GM21825 (cell line): Measurements from ENCODE around the gene PSMB10.

ENCODE experiments used
- ATAC-seq: cut with Tn5 transposase; IDR thresholded peaks from one replicate; pipeline ENCODE4 v1.9.1; 2021; ENCODE audit warnings: mild to moderate bottlenecking, moderate library complexity; ENCODE audit not compliant: unreplicated experiment

The PSMB10 gene

DNA sequence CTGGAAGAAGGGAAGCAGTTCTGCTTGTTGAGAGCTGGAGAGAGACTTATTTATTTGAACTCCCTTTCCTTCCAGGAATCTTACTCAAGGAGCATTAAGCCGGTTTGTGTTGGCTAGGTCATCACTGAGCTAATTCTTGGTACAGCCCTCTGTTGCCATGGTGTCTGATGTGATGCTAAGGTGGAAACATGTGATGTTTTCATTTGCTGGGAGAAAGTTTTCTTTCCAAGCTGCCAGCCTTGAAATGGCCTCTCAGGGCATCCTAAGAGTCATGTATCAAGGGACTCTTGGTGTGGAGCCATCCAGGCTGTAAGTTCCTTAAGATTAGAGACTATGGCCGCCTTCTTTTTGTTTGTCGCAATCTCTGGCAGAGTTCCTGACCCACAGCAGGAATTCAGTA lies 39.4 kb downstream of the PSMB10 start:
- ATAC-seq, result no peak

- peak; percentile 20 for ATAC-seq
Measured at GRCh38 chr16:67893743-67894399, 42.8 kb downstream of the PSMB10 start.

DNA sequence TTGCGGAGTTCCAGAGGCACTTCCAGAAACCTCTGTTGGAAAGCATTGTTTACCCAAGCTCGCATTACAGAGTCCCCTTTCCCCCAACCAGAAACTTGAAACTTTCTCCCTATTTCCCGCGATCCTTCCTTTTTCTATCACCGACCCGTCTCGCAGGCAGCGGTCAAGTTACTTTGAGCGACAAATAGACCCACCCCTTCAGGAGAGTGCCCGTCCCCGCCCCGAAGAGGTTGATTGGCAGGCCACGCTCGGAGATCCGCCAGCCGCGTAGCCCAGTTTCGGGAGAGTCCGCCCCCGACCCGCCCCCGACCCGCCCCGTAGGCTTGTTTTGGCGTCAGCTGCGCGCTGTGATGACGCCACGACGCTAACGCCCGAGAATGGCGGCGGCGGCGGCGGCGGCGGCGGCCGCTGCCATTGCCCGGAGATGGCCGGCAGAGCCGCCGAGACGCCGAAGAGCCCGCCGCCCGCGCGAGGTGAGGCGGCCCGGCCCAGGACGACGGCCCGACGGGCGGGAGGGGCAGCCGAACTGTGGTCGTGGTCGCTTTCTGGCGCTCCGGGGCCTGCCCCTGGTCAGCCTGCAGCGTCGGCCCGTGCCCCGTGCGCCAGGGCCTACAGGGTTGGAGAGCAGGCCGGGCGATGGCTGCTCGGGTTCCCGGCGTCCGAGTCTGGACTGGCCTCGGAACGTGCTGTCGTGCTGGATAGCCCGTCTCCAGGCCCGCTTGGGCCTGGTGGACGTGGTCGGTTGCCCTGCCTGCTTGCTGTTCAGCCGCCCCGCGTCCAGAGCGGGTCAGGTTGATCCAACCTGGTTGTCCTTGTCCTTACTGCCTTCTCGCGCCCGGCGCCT lies 43.5 kb downstream of the PSMB10 start, which contains the start of gene PSKH1:
Gene PSKH1, plus strand, starts transcription at position 356 of the 844 bp plus-strand sequence. CDS start 15,496 bp downstream, outside the sequence.
- peak; percentile 92 for ATAC-seq

DNA sequence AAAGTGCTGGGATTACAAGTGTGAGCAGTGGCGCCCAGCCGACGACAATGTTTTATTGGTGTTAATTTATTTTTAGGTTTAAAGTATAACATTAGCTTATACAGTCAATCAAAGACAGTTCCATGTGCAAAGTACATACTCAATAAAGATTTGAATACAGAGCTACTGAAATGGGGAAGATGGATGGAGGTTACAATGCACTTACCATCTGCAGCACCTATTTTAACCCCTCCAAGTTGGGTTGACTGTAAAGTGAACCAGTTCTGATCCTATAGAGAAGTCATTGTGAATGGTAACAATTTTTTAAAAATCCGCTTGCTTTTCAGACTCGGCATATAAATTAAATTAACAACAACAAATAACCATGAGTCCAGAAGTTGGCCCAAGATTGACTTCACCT lies 44.3 kb downstream of the PSMB10 start:
- no peak for ATAC-seq

DNA sequence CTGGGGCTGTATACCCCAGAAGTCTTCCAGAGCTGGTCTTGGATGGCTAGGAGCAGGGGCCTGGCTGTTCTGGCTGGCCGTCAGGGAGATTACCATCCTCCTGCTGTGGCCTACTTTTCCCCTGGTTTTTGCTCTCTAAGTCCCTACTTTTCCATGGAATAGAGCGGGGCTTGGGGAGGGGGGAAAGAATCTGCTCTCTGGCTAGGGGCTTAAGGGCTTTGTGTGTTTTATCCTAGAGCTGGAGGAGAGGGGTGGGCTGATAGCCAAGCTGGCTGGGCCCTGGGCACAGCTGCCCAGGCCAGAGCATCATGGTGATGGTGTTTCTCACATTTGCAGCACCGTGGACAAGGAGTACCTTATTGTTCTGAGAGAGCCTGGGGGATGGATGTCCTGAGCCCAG lies 48.3 kb downstream of the PSMB10 start:
- ATAC-seq, result no peak

DNA sequence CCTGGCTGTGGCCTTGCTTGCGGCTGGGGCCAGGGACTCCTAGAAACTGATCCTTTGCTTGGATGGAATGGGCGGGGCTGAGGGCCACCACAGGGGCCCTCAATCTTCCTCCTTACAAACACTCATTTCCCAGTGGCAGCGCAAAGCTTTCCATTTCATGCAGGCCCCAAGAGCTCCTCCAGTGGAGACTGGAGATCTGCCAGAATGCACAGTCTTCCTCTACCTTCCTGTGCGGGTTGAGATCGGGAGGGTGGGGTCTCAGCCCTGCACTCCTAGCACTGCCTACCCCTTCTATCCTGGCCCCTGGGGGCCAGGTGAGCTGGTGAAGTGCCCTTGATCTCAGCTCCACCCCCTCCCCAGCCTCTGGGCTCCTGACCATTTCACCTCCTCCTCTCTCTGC lies 50.3 kb downstream of the PSMB10 start:
- no peak for ATAC-seq

GRCh38 chr16:67885976-67886375 lies 50.7 kb downstream of the PSMB10 start:
- no peak for ATAC-seq

- no peak for ATAC-seq
Measured at GRCh38 chr16:67885545-67885944, 51.1 kb downstream of the PSMB10 start.

DNA sequence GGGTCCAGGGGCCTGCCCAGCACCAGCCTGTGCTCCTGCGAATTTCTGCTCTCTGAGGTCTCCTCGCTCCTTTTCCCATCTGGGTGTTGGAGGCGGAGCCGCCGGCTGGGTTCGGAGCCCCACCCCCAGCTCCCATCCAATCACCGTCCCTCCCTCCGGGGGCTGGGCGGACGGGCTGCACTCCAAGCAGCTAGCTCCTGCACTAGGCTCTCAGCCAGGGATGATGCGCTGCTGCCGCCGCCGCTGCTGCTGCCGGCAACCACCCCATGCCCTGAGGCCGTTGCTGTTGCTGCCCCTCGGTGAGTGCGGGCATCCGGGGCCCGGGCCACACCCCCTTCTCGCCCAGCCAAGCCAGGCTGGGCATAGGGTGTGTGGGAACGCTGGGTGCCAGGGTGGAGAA lies 52.0 kb downstream of the PSMB10 start, which contains the start of gene NRN1L:
Gene NRN1L, plus strand, starts transcription at position 202 of the 400 bp plus-strand sequence. Its CDS starts 19 bp downstream, at position 221.
- ATAC-seq, result no peak
